OCI-LY3 (cell line): ENCODE data around the gene WNT11.

Source experiments
- H2AFZ ChIP-seq: fragments of 200-600, 300-600 bp; shearing (Covaris generic); 2 replicates; pipeline ENCODE4 v1.6.0; 2014; ENCODE audit warnings: antibody characterized with exemption, low read depth, low read length
- H3K27ac ChIP-seq: fragments of 200-600, 300-600 bp; sonication (generic); 2 replicates; pipeline ENCODE4 v1.5.1; 2014; ENCODE audit warnings: mild to moderate bottlenecking, low read length, moderate library complexity, mixed read lengths
- H3K27me3 ChIP-seq: fragments of 200-600, 300-600 bp; sonication (generic); 2 replicates; pipeline ENCODE4 v1.6.1; 2014; ENCODE audit warnings: low read depth, low read length, mixed read lengths
- H3K36me3 ChIP-seq: fragments of 200-600, 300-600 bp; sonication (generic); replicated peaks from 2 replicates; pipeline ENCODE3; 2014; ENCODE audit warnings: low read depth, low read length, mixed read lengths
- H3K4me1 ChIP-seq: fragments of 300-600, 200-600 bp; sonication (generic); 2 replicates; pipeline ENCODE4 v1.6.1; 2014; ENCODE audit warnings: low read length, mixed read lengths
- H3K4me2 ChIP-seq: fragments of 200-600, 300-600 bp; sonication (generic); 2 replicates; pipeline ENCODE4 v1.6.1; 2014; ENCODE audit warnings: low read length, mixed read lengths
- H3K4me3 ChIP-seq: fragments of 300-600, 200-600 bp; sonication (generic); 2 replicates; pipeline ENCODE4 v1.5.1; 2014; ENCODE audit warnings: antibody characterized with exemption, mild to moderate bottlenecking, low read length, moderate library complexity
- H3K79me2 ChIP-seq: fragments of 300-600, 200-600 bp; shearing (Covaris generic); 2 replicates; pipeline ENCODE4 v1.6.1; 2014; ENCODE audit warnings: mild to moderate bottlenecking, low read length, mixed read lengths
- H3K9ac ChIP-seq: fragments of 300-600, 200-600 bp; shearing (Covaris generic); 2 replicates; pipeline ENCODE4 v1.6.0; 2014; ENCODE audit warnings: mild to moderate bottlenecking, low read length, moderate library complexity
- H3K9me3 ChIP-seq: fragments of 200-600, 300-600 bp; shearing (Covaris generic); 2 replicates; pipeline ENCODE4 v1.6.1; 2014; ENCODE audit warnings: low read length, mixed read lengths; ENCODE audit not compliant: insufficient read depth
- H4K20me1 ChIP-seq: fragments of 200-600, 300-600 bp; sonication (generic); 2 replicates; pipeline ENCODE4 v1.6.1; 2016; ENCODE audit warnings: low read length, mixed read lengths; ENCODE audit not compliant: insufficient read depth
- CTCF ChIP-seq: fragments of 200-600, 300-600 bp; sonication (generic); IDR thresholded peaks from 2 replicates; pipeline ENCODE4 v1.5.1; 2014; ENCODE audit warnings: antibody characterized with exemption, low read length, low read depth
- EZH2phosphoT487 ChIP-seq: fragments of 200-600 bp; shearing (Covaris generic); IDR thresholded peaks from 2 replicates; pipeline ENCODE4 v1.6.1; 2018; ENCODE audit warnings: antibody characterized with exemption, mixed run types, low read depth

WNT11 gene

GRCh38 chr11:76164861-76165751 lies 41.2 kb downstream of the WNT11 start:
- Histone ChIP-seq H4K20me1 (no peaks in the 10 kb centered on the region), H3K4me2 (no peak overlapping the region), H3K27ac (no peak overlapping the region), H3K36me3 (no peaks in the 10 kb centered on the region), H3K9ac (no peak overlapping the region), H3K79me2 (no peaks in the 10 kb centered on the region), H3K27me3 (peaks cover 9% of the 10 kb centered on the region; the same call in 1 of the 2 replicates), H3K9me3 (no peaks in the 10 kb centered on the region), H3K4me1 (no peaks in the 10 kb centered on the region; the same call in 1 of the 2 replicates), H2AFZ (no peak overlapping the region), H3K4me3 (no peak overlapping the region)
- TF ChIP-seq CTCF (no peak), EZH2phosphoT487 (no peak)

GRCh38 chr11:76164081-76164480 lies 42.2 kb downstream of the WNT11 start:
- no peaks in the 10 kb centered on the region for H3K36me3 ChIP-seq
- H3K4me2 ChIP-seq: no peak overlapping the region
- no peaks in the 10 kb centered on the region for H3K79me2 ChIP-seq
- no peaks in the 10 kb centered on the region for H3K9me3 ChIP-seq
- no peak overlapping the region for H3K9ac ChIP-seq
- TF ChIP-seq EZH2phosphoT487 (no peak), CTCF (no peak)
- no peaks in the 10 kb centered on the region for H4K20me1 ChIP-seq
- H3K4me3 ChIP-seq: no peak overlapping the region
- peaks cover 9% of the 10 kb centered on the region; the same call in 1 of the 2 replicates for H3K27me3 ChIP-seq
- H3K27ac ChIP-seq: no peak overlapping the region
- H3K4me1 ChIP-seq: no peaks in the 10 kb centered on the region
- no peak overlapping the region for H2AFZ ChIP-seq

GRCh38 chr11:76163289-76163880 lies 42.9 kb downstream of the WNT11 start:
- Histone ChIP-seq H3K4me2 (no peak overlapping the region), H3K36me3 (no peaks in the 10 kb centered on the region), H3K27me3 (peaks cover 9% of the 10 kb centered on the region; the same call in 1 of the 2 replicates), H4K20me1 (no peaks in the 10 kb centered on the region), H3K79me2 (no peaks in the 10 kb centered on the region), H3K4me1 (no peaks in the 10 kb centered on the region), H3K27ac (no peak overlapping the region), H2AFZ (no peak overlapping the region), H3K9ac (no peak overlapping the region), H3K9me3 (no peaks in the 10 kb centered on the region), H3K4me3 (no peak overlapping the region)
- TF ChIP-seq EZH2phosphoT487 (no peak), CTCF (no peak)
